NCI-H82 (cell line): ENCODE results near the gene IQSEC3.
"Not testable (repeated sequence)": the region's sequence is repeated elsewhere in the genome, so short reads cannot be mapped to it uniquely, and the experiment has no call there.

Source experiments
- DNase-seq: peaks from one replicate; lab custom pipeline; 2025; lab: John Stamatoyannopoulos, UW

Gene IQSEC3

GRCh38 chr12:177980-178828 lies 111.6 kb downstream of the IQSEC3 start:
- no peak for DNase-seq

GRCh38 chr12:178829-179109 lies 112.2 kb downstream of the IQSEC3 start:
- no peak for DNase-seq

- no peak for DNase-seq
These were observed 112.7 kb downstream of the IQSEC3 start for GRCh38 chr12:179131-179884.

- DNase-seq = no peak
These were observed 113.3 kb downstream of the IQSEC3 start for GRCh38 chr12:179885-180284.

- DNase-seq = no peak
These were observed 113.9 kb downstream of the IQSEC3 start for GRCh38 chr12:180445-180844.

GRCh38 chr12:181921-182320 lies 115.4 kb downstream of the IQSEC3 start:
- DNase-seq = no peak

- DNase-seq = no peak
These were observed 115.9 kb downstream of the IQSEC3 start for GRCh38 chr12:182381-182892.

- no peak for DNase-seq
These were observed 118.4 kb downstream of the IQSEC3 start for GRCh38 chr12:184811-185575.

GRCh38 chr12:185576-185955 lies 119.0 kb downstream of the IQSEC3 start:
- no peak for DNase-seq

GRCh38 chr12:186006-186625 lies 119.5 kb downstream of the IQSEC3 start:
- DNase-seq = no peak

- not testable (repeated sequence) for DNase-seq
These were observed 121.7 kb downstream of the IQSEC3 start for GRCh38 chr12:187986-188909.

GRCh38 chr12:188910-189621 lies 122.5 kb downstream of the IQSEC3 start:
- DNase-seq = peak; percentile 74

GRCh38 chr12:189622-189962 lies 123.0 kb downstream of the IQSEC3 start:
- no peak for DNase-seq

- DNase-seq = no peak
These were observed 124.3 kb downstream of the IQSEC3 start for GRCh38 chr12:190881-191280.

- DNase-seq = no peak
These were observed 125.0 kb downstream of the IQSEC3 start for GRCh38 chr12:191541-191940.

- no peak for DNase-seq
These were observed 126.7 kb downstream of the IQSEC3 start for GRCh38 chr12:193261-193660.

- DNase-seq = no peak
These were observed 127.7 kb downstream of the IQSEC3 start for GRCh38 chr12:194276-194675.

GRCh38 chr12:195156-195555 lies 128.6 kb downstream of the IQSEC3 start:
- DNase-seq = no peak

- DNase-seq = no peak
These were observed 129.4 kb downstream of the IQSEC3 start for GRCh38 chr12:195951-196350.

- no peak for DNase-seq
These were observed 129.9 kb downstream of the IQSEC3 start for GRCh38 chr12:196436-196835.

GRCh38 chr12:197347-197746 lies 130.8 kb downstream of the IQSEC3 start:
- no peak for DNase-seq
